Natural killer cell (primary cell): Measurements from ENCODE around the gene CHD6. TPM values are rescaled to one million over a fixed set of nuclear protein-coding genes. Genes with fewer than 3 reads are reported as not detected.

ENCODE experiments used
- ATAC-seq, 3 donors: fragments of 150-1000 bp in 2 of 3; fragments of 200-7000 bp in 1 of 3; cut with Tn5 transposase; 1 replicate in 1 of 3; 2 replicates in 2 of 3; pipeline ENCODE4 v1.10.0; 2021; ENCODE audit warnings: mild to moderate bottlenecking in 2 of 3, moderate library complexity in 2 of 3
- DNase-seq, 2 donors: peaks; one replicate each; pipeline versions ENCODE4 v3.0.0 to v3.0.0-alpha.2; 2013 to 2021; ENCODE audit warnings: mixed read lengths in 1 of 2
- H3K27ac ChIP-seq: one replicate; pipeline ENCODE4 v1.5.1; 2013; ENCODE audit warnings: mild to moderate bottlenecking, low read length
- H3K27me3 ChIP-seq: one replicate; pipeline ENCODE4 v1.6.1; 2013; ENCODE audit warnings: low read length; ENCODE audit not compliant: control insufficient read depth, insufficient read depth
- H3K36me3 ChIP-seq: one replicate; pipeline ENCODE4 v1.6.1; 2013; ENCODE audit warnings: low read length; ENCODE audit not compliant: control insufficient read depth, insufficient read depth
- H3K4me1 ChIP-seq: one replicate; pipeline ENCODE4 v1.6.1; 2013; ENCODE audit warnings: low read length; ENCODE audit not compliant: control insufficient read depth, insufficient read depth
- H3K4me3 ChIP-seq: one replicate; pipeline ENCODE4 v1.5.1; 2013; ENCODE audit warnings: low read length
- H3K9me3 ChIP-seq: one replicate; pipeline ENCODE4 v1.6.1; 2013; ENCODE audit warnings: low read length; ENCODE audit not compliant: control insufficient read depth, insufficient read depth
- H3K27ac Mint-ChIP-seq, 2 donors: one replicate each; pipeline ENCODE4 v1.8.0; 2022; ENCODE audit warnings: mild to moderate bottlenecking in 2 of 2, mixed read lengths in 2 of 2, moderate library complexity in 1 of 2
- H3K27me3 Mint-ChIP-seq, 2 donors: one replicate each; pipeline ENCODE4 v1.8.0; 2022; ENCODE audit warnings: low read depth in 2 of 2, mixed read lengths in 2 of 2
- H3K36me3 Mint-ChIP-seq: one replicate; pipeline ENCODE4 v1.8.0; 2022; ENCODE audit warnings: mixed read lengths
- H3K4me1 Mint-ChIP-seq, 2 donors: one replicate each; pipeline ENCODE4 v1.8.0; 2022; ENCODE audit warnings: mixed read lengths in 2 of 2
- H3K4me3 Mint-ChIP-seq: one replicate; pipeline ENCODE4 v1.8.0; 2022; ENCODE audit warnings: mild to moderate bottlenecking, moderate library complexity, mixed read lengths
- H3K9me3 Mint-ChIP-seq, 2 donors: one replicate each; pipeline ENCODE4 v1.8.0; 2022; ENCODE audit warnings: mixed read lengths in 2 of 2
- WGBS: methylation state at CpG from one replicate; pipeline ENCODE4 v1.1.7; 2013; ENCODE audit warnings: missing lambda C conversion rate; ENCODE audit not compliant: insufficient coverage; 5-methylcytosine and 5-hydroxymethylcytosine counted together
- intact Hi-C: fragments of 100-400 bp; cut with micrococcal nuclease; formaldehyde crosslinking; loops from one replicate; pipeline ENCODE4 v1.14.2; 2022
- total RNA-seq, 4 donors: library from RNA; stranded (reverse); fragments of 120-200 nt in 1 of 4; gene quantifications; one replicate each; pipeline versions ENCODE4 v1.2.3 to v1.2.4, GENCODE V29; 2013 to 2022
- TF ChIP-seq, protein P1 (sequence below): fragments of 200-600 bp; IDR thresholded peaks from one replicate; pipeline ENCODE4 v1.8.0; 2022; ENCODE audit warnings: antibody characterized with exemption

Gene CHD6
- total RNA-seq, 3 donors from 2014 or later (not counting 1 experiment from before 2014, with no cell fraction given), result 82.8 to 96.6 (median 90.4) TPM

DNA sequence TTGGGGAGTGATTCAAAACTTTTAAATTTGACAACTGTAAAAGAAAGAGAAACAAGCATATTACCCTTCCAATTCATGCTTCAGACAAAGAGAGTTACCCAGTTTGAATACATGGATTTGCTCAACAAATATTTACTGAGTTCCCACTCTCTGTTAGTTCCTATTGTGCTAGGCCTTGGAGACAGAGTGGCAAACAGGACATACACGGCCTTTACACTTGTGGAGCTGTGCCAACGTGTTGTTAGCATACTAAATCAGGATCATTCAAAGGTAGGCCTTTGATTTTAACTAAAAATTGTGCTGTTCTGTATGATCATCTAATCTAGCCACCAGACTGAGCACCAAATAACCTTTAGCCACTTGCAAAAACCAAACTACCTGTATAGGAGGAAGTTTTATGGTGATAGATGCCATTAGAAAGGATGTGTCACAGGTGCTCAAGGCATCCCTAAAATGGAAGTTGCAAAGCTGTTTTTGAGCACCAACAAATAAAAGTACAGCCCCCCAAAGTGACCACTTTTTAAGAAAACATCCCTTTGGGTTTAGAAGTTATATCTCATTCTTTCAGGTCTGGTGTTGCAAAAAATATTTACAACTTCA, 84.5 kb downstream of the CHD6 start:
- no peaks in the 10 kb centered on the region for H3K4me1 ChIP-seq
- WGBS, result 85% methylated on average over 2 of the region's 2 CpGs
- H3K4me3 ChIP-seq, result no peak overlapping the region
- peaks cover 3% of the 10 kb centered on the region for H3K9me3 ChIP-seq
- H3K4me3 Mint-ChIP-seq, result no peak overlapping the region
- peak overlapping the region in 1 of 2 donors; percentile 35 for H3K27ac Mint-ChIP-seq
- intact Hi-C loops, result no loop called here
- peaks cover 12% of the 10 kb centered on the region for H3K36me3 ChIP-seq
- ATAC-seq (no peak), DNase-seq (no peak)
- no peak overlapping the region for H3K27ac ChIP-seq
- no peaks in the 10 kb centered on the region for H3K9me3 Mint-ChIP-seq
- peaks cover 15% of the 10 kb centered on the region for H3K36me3 Mint-ChIP-seq
- H3K27me3 ChIP-seq, result no peaks in the 10 kb centered on the region
- TF ChIP-seq, protein P1, sequence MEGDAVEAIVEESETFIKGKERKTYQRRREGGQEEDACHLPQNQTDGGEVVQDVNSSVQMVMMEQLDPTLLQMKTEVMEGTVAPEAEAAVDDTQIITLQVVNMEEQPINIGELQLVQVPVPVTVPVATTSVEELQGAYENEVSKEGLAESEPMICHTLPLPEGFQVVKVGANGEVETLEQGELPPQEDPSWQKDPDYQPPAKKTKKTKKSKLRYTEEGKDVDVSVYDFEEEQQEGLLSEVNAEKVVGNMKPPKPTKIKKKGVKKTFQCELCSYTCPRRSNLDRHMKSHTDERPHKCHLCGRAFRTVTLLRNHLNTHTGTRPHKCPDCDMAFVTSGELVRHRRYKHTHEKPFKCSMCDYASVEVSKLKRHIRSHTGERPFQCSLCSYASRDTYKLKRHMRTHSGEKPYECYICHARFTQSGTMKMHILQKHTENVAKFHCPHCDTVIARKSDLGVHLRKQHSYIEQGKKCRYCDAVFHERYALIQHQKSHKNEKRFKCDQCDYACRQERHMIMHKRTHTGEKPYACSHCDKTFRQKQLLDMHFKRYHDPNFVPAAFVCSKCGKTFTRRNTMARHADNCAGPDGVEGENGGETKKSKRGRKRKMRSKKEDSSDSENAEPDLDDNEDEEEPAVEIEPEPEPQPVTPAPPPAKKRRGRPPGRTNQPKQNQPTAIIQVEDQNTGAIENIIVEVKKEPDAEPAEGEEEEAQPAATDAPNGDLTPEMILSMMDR, result no peak
- no peaks in the 10 kb centered on the region for H3K27me3 Mint-ChIP-seq
- H3K4me1 Mint-ChIP-seq, result peaks cover 38 to 43% of the 10 kb centered on the region in 2 donors

DNA sequence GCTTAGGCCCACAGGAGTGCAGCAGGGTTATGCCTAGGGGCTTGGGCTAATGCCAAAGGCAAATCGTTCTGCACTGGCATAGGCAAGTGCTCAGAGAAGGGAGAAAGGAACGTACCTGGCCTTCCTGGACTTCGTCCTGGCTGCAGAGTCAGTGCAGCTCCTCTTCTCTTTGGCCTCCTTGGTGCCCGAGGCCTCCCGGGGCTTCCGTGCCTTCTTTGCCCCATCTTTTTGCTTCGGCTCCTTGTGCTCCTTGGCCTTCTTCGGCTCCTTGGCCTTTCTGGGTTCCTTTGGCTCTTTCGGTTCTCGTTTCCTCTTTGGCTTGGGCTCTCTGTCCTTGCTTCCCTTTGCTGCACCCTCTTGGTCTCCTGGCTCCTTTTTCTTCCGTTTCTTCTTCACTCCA, 85.2 kb downstream of the CHD6 start:
- peaks cover 15% of the 10 kb centered on the region for H3K36me3 Mint-ChIP-seq
- intact Hi-C loops, result no loop called here
- ATAC-seq (no peak), DNase-seq (no peak)
- TF ChIP-seq, protein P1, result no peak
- H3K4me3 Mint-ChIP-seq, result no peak overlapping the region
- H3K4me3 ChIP-seq, result no peak overlapping the region
- no peaks in the 10 kb centered on the region for H3K4me1 ChIP-seq
- peaks cover 43% of the 10 kb centered on the region in 2 donors for H3K4me1 Mint-ChIP-seq
- H3K27ac ChIP-seq, result no peak overlapping the region
- WGBS, result 97% methylated on average over 11 of the region's 11 CpGs
- peaks cover 2% of the 10 kb centered on the region for H3K9me3 ChIP-seq
- H3K9me3 Mint-ChIP-seq, result no peaks in the 10 kb centered on the region
- H3K27me3 Mint-ChIP-seq, result no peaks in the 10 kb centered on the region
- no peaks in the 10 kb centered on the region for H3K27me3 ChIP-seq
- H3K36me3 ChIP-seq, result peaks cover 12% of the 10 kb centered on the region
- peak overlapping the region in 1 of 2 donors; percentile 35 for H3K27ac Mint-ChIP-seq

DNA sequence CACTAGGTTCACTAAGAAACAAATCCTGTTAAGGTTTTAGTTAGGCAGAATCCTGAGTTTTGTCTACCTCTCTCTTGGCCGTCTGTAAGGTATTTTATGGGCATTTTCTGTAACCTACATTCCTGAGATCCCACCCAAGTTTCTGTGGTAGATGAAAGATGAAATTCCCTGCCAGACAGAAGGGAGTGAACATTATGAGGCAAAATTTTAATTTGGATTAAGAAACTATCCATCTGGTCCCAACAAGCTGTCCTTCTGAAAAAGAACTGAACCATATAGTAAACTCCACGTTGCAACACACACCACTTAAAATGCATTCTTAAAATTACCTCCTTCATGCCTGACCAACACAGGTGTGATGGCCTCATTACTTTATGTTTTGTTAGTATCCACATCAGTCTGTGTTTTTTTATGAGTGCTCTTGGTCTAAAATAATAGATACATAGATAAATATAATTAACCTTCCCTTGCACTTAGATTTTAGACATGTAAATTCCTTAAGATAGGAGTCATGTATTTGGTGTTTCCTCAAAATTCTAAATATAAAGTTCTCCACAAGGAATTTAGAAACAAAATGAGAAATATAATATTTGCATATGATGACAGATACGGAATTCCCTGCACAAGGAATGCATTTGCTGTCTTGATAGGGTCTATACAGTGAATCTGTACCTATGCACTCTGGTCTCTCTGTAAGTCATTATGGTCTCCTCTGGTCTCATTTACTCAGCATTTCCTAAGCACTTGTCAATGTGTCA, 86.5 kb downstream of the CHD6 start:
- Histone ChIP-seq H3K27ac (no peak overlapping the region), H3K36me3 (peaks cover 12% of the 10 kb centered on the region), H3K9me3 (no peaks in the 10 kb centered on the region), H3K27me3 (no peaks in the 10 kb centered on the region), H3K4me3 (no peak overlapping the region), H3K4me1 (no peaks in the 10 kb centered on the region)
- Mint-ChIP-seq H3K36me3 (peaks cover 15% of the 10 kb centered on the region), H3K4me1 (peaks cover 52 to 54% of the 10 kb centered on the region in 2 donors), H3K9me3 (no peaks in the 10 kb centered on the region), H3K4me3 (no peak overlapping the region), H3K27me3 (no peaks in the 10 kb centered on the region), H3K27ac (no peak overlapping the region)
- TF ChIP-seq, protein P1, result no peak
- WGBS, result 97% methylated on average over 2 of the region's 3 CpGs
- intact Hi-C loops, result no loop called here
- DNase-seq, result no peak
- ATAC-seq, result no peak
